GM23338 (cell line): ENCODE results near the gene TFB2M.

ENCODE experiments used
- CREB1 ChIP-seq: fragments of 250-450 bp; sonication (Bioruptor Pico); IDR thresholded peaks from 2 replicates; pipeline ENCODE4 v1.5.0; 2020; ENCODE audit warnings: low read depth, mild to moderate bottlenecking, moderate library complexity
- EZH2 ChIP-seq: fragments of 200-600 bp; sonication (generic); IDR thresholded peaks from one replicate; pipeline ENCODE4 v1.8.0; 2017; ENCODE audit warnings: antibody characterized with exemption, mild to moderate bottlenecking, low read depth; ENCODE audit not compliant: unreplicated experiment
- EZH2phosphoT487 ChIP-seq: fragments of 200-600 bp; sonication (generic); IDR thresholded peaks from one replicate; pipeline ENCODE4 v1.8.1; 2018; ENCODE audit warnings: antibody characterized with exemption; ENCODE audit not compliant: unreplicated experiment
- JUNB ChIP-seq: IDR thresholded peaks from one replicate; pipeline ENCODE4 v1.6.1; 2016; ENCODE audit warnings: antibody characterized with exemption; ENCODE audit not compliant: unreplicated experiment
- POLR2AphosphoS5 ChIP-seq: IDR thresholded peaks from 2 replicates; pipeline ENCODE4 v1.6.1; 2016; ENCODE audit warnings: antibody characterized with exemption, low read depth
- STAT1 ChIP-seq: IDR thresholded peaks from one replicate; pipeline ENCODE4 v1.6.1; 2016; ENCODE audit warnings: antibody characterized with exemption; ENCODE audit not compliant: unreplicated experiment
- ZNF114 ChIP-seq: fragments of 250-450 bp; sonication (Bioruptor Pico); IDR thresholded peaks from 2 replicates; pipeline ENCODE4 v1.5.0; 2020; ENCODE audit warnings: mild to moderate bottlenecking, moderate library complexity
- ZNF331 ChIP-seq: fragments of 250-450 bp; sonication (Bioruptor Pico); IDR thresholded peaks from 2 replicates; pipeline ENCODE4 v1.5.0; 2020; ENCODE audit warnings: low read depth, mild to moderate bottlenecking, moderate library complexity
- TF ChIP-seq, protein P1 (sequence below), 2 experiments: fragments of 200-600 bp in 1 of 2; sonication (generic) in 1 of 2; conservative IDR thresholded peaks; 2 replicates each; pipeline versions ENCODE4 v1.5.1 to v1.6.1; 2016 to 2017; ENCODE audit warnings: antibody characterized with exemption in 2 of 2, low read depth in 2 of 2, mild to moderate bottlenecking in 2 of 2, moderate library complexity in 1 of 2

DNA sequence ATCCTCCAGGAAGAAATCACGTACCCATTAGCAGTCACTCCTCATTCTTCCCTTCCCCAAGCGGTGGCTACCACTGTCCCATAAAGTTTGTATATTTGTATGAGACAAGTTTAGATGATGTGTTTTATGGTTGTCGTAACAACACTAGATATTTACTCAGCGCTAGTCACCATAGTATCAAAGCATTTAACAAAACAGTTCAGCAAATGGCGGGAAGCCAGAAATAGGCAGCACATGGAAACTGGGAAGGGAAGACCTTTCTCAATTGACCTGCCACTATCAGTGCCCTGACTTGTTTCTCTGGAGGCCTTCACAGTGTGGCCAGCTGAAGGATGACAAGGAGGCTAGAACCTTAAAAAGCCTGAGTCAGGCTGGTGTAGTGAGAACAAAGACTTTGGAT lies 31.3 kb upstream of the TFB2M start:
- TF ChIP-seq, protein P1, sequence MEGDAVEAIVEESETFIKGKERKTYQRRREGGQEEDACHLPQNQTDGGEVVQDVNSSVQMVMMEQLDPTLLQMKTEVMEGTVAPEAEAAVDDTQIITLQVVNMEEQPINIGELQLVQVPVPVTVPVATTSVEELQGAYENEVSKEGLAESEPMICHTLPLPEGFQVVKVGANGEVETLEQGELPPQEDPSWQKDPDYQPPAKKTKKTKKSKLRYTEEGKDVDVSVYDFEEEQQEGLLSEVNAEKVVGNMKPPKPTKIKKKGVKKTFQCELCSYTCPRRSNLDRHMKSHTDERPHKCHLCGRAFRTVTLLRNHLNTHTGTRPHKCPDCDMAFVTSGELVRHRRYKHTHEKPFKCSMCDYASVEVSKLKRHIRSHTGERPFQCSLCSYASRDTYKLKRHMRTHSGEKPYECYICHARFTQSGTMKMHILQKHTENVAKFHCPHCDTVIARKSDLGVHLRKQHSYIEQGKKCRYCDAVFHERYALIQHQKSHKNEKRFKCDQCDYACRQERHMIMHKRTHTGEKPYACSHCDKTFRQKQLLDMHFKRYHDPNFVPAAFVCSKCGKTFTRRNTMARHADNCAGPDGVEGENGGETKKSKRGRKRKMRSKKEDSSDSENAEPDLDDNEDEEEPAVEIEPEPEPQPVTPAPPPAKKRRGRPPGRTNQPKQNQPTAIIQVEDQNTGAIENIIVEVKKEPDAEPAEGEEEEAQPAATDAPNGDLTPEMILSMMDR (conservative IDR thresholded peaks at IDR 0.05; ENCODE audit: low read depth in 2 of 2) = no peak
- TF ChIP-seq POLR2AphosphoS5 (no peak), ZNF331 (CRISPR knock-in tag) (no peak), CREB1 (CRISPR knock-in tag) (no peak), ZNF114 (CRISPR knock-in tag) (no peak), JUNB (no peak), EZH2 (no peak), EZH2phosphoT487 (no peak), STAT1 (no peak)
